ENCODE results near the gene GNB3.

Gene GNB3

GRCh38 chr12:6840761-6841515, at the start of gene GNB3:
TSS of gene GNB3 (plus strand) at chr12:6840925. CDS start at chr12:6841288, 363 bp downstream.
- TF ChIP-seq POLR2A (IDR thresholded peaks at IDR 0.05; ENCODE audit: low read depth, low read length), result no peak
- DNase-seq (ENCODE audit: insufficient read length, low spot score) (no peak), FAIRE-seq (no peak)

DNA sequence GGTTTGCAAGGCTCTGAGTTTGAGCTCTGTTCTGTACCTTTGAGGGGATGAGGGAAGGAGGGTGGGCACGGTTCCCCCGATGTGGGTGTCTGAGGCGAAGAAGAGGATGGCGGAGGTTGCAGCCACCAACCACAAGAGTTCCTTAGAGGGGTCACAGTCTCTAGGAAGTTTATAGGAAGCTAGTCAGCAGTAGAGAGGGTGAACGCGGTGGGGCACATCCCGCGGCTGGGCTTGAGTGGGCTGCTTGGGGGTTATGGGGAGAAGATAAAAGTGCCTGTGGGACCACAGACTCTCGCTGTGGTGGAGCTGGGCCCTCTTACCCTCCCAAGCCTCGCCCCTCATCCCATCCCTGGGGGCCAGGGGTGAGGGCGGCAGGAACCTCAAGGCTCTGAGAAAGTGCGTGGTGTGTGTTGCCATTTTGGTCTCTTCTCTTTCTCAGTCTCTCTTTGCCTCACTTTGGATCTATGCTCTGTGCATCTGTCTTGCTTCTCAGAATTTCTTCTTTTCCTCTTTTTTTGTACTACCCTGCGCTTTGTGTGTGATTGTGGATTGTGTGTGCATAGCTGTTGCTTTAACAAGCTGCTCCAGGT, 48.7 kb upstream of the GNB3 start:
- TF ChIP-seq POLR2A (IDR thresholded peaks at IDR 0.05; ENCODE audit: low read depth, low read length), result no peak
- FAIRE-seq (no peak), DNase-seq (ENCODE audit: insufficient read length, low spot score) (no peak)

- FAIRE-seq (no peak), DNase-seq (ENCODE audit: insufficient read length, low spot score) (no peak)
- no peak for TF ChIP-seq POLR2A (IDR thresholded peaks at IDR 0.05; ENCODE audit: low read depth, low read length)
These were observed 48.1 kb upstream of the GNB3 start for GRCh38 chr12:6792522-6793201.

GRCh38 chr12:6795088-6795487, 45.6 kb upstream of the GNB3 start:
- DNase-seq (ENCODE audit: insufficient read length, low spot score) (no peak), FAIRE-seq (no peak)
- no peak for TF ChIP-seq POLR2A (IDR thresholded peaks at IDR 0.05; ENCODE audit: low read depth, low read length)

DNA sequence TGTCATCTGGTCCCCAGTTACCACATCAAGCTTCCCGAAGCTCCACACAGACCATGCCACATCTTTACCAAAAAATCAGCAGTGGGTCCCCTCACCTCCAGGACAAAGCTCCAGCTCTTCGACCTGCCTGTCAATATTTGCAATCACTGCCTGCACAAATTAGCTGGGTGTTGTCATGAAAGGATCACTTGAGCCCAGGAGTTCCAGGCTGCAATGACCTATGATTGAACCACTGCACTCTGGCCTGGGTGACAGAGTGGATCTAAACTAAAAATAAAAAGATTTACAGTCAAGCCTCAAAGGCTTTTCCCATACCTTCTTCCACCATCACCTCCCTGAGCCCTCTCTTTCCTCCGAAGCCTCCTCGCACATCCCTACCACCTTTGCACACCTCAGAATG, 44.1 kb upstream of the GNB3 start:
- DNase-seq (ENCODE audit: insufficient read length, low spot score), result no peak
- no peak for TF ChIP-seq POLR2A (IDR thresholded peaks at IDR 0.05; ENCODE audit: low read depth, low read length)
- no peak for FAIRE-seq

GRCh38 chr12:6799147-6799546, 41.6 kb upstream of the GNB3 start:
- FAIRE-seq, result no peak
- DNase-seq (ENCODE audit: insufficient read length, low spot score), result no peak
- TF ChIP-seq POLR2A (IDR thresholded peaks at IDR 0.05; ENCODE audit: low read depth, low read length), result no peak

- no peak for TF ChIP-seq POLR2A (IDR thresholded peaks at IDR 0.05; ENCODE audit: low read depth, low read length)
- FAIRE-seq (no peak), DNase-seq (ENCODE audit: insufficient read length, low spot score) (no peak)
These were observed 33.6 kb upstream of the GNB3 start for GRCh38 chr12:6807170-6807569.

DNA sequence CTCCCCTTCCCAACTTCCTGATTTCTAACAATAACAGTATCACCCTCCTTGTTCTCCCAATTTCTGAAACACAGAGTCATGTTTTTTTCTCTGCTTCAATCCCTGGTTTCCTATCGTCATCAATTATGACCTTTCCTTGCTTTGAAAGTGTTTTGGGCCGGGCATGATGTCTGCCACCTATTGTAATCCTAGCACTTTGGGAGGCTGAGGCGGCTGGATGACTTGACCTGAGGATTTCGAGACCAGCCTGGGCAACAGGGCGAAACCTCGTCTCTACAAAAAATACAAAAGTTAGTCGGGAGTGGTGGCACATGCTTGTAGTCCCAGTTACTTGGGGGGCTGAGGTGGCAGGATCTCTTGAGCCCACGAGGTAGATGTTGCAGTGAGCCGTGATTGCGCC, 31.7 kb upstream of the GNB3 start:
- DNase-seq (ENCODE audit: insufficient read length, low spot score) (no peak), FAIRE-seq (no peak)
- no peak for TF ChIP-seq POLR2A (IDR thresholded peaks at IDR 0.05; ENCODE audit: low read depth, low read length)

- TF ChIP-seq POLR2A (IDR thresholded peaks at IDR 0.05; ENCODE audit: low read depth, low read length), result no peak
- no peak for FAIRE-seq
- no peak for DNase-seq (ENCODE audit: insufficient read length, low spot score)
These were observed 30.0 kb upstream of the GNB3 start for GRCh38 chr12:6810758-6811157.

DNA sequence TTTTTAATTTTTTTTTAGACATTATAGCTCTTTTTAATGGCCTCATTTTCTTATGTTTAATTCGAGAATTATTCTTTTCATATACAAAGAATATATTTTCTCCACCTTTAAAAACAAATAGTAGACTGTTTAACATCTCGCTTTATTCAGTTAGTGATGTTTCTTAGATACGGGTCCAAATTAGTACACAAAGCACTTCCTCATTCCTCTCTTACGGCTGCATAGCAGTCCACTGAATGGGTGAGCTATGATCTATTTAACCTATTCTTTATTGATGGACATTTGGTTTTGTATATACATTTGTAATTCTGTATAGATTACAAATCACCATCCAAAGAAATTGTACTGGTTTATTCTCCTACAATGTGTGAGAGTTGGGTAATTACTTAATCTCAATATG, 27.4 kb upstream of the GNB3 start:
- no peak for FAIRE-seq
- no peak for DNase-seq (ENCODE audit: insufficient read length, low spot score)
- TF ChIP-seq POLR2A (IDR thresholded peaks at IDR 0.05; ENCODE audit: low read depth, low read length), result no peak

DNA sequence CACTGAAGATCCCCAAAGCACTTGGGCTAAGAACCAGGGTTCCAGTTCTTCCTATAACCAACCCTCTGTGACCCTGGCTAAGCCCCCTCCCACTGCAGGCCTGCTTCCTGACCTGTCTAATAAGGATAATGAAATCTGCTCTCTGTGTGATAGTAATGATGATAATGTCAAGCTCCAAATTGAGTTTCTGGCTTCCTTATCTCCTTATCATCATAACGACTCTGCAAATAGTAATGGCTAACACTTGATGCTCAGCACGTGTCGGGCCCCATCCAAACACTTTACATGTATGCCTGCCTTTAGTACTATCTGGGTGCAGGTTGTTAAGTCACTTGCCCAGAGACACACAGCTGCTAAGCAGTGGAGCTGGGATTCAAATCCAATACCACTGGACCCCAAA, 24.1 kb upstream of the GNB3 start:
- FAIRE-seq (no peak), DNase-seq (ENCODE audit: insufficient read length, low spot score) (no peak)
- TF ChIP-seq POLR2A (IDR thresholded peaks at IDR 0.05; ENCODE audit: low read depth, low read length), result no peak

- DNase-seq (ENCODE audit: insufficient read length, low spot score) (no peak), FAIRE-seq (no peak)
- TF ChIP-seq POLR2A (IDR thresholded peaks at IDR 0.05; ENCODE audit: low read depth, low read length), result no peak
These were observed 23.6 kb upstream of the GNB3 start for GRCh38 chr12:6817098-6817497.

- TF ChIP-seq POLR2A (IDR thresholded peaks at IDR 0.05; ENCODE audit: low read depth, low read length), result no peak
- FAIRE-seq, result no peak
- no peak for DNase-seq (ENCODE audit: insufficient read length, low spot score)
These were observed 23.0 kb upstream of the GNB3 start for GRCh38 chr12:6817662-6818157.

DNA sequence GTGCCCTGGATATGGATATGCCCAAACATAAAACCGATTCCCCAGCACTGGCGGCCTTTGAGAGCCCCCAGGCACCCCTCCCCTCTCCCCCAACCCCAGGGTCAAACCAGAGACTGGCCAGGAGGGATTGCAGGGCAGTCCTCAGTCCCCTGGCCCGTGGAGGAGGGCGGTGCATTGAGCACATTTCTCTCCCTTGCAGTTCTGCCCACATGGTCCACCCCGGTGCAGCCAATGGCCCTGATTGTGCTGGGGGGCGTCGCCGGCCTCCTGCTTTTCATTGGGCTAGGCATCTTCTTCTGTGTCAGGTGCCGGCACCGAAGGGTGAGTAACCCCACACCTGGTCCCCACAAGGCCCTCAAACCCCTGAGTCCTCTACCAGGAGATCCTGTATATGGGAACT, 22.5 kb upstream of the GNB3 start:
- no peak for TF ChIP-seq POLR2A (IDR thresholded peaks at IDR 0.05; ENCODE audit: low read depth, low read length)
- no peak for DNase-seq (ENCODE audit: insufficient read length, low spot score)
- no peak for FAIRE-seq

DNA sequence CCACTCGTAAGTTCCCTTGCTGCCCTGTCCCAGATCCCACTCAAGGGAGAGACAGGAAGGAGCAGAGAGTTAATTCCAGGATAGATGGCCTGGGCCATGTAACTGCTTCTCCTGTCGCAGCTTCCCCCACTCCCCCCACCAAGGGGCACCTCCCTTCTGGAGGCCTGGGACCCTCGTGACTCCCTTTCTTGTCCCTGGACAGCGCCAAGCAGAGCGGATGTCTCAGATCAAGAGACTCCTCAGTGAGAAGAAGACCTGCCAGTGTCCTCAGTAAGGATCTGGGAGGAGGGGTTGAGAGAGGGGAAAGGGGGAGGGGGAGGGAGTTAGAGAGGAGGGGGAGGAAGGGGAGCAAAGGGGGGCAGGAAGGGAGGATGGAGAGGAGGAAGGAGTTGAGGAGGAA, 22.1 kb upstream of the GNB3 start:
- no peak for FAIRE-seq

More for the DNA sequence above, 22.1 kb upstream of the GNB3 start:
- DNase-seq (ENCODE audit: insufficient read length, low spot score), result no peak
- TF ChIP-seq POLR2A (IDR thresholded peaks at IDR 0.05; ENCODE audit: low read depth, low read length), result no peak
